ENCODE data around the gene FBXW7. TPM values are rescaled to one million over a fixed set of nuclear protein-coding genes. Genes with fewer than 3 reads are reported as not detected.

FBXW7 gene
- total and polyA plus RNA-seq, 2 of the 13 experiments (the other 11 are each of a cell fraction or from before 2014, with no cell fraction given): 5.0 to 40.9 TPM

DNA sequence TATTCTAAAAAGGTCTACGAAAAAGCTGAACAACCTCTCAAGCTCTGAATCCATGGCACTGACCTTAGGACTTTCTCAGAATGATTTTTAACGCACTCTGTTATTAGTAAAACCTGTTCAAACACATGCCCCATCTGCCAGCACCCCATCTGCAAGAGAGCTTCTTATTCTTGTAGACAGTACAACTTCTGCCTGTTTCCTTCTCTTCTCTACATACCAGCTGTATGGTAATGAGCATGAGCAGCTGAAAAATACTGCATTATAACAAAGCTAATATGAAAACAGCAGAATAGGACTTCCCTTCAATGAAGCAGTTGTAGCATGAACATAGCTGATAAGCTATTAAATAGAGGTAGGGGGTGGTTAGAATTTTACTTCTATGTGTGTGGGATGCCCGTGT, 167.9 kb downstream of the FBXW7 start:
- ChIA-PET POLR2A (no interaction called here), CTCF (ENCODE audit: low intra/inter-chr PET ratio, low total read pairs) (no interaction called here)
- no peak for FAIRE-seq
- Histone ChIP-seq H3K9me3 (ENCODE audit: low read length) (no peaks in the 10 kb centered on the region), H3K36me3 (replicated peaks in 1 of 2; ENCODE audit: control insufficient read depth in 1 of 2, insufficient read depth in 2 of 2, low read length in 2 of 2) (no peaks in the 10 kb centered on the region), H3K4me1 (ENCODE audit: insufficient read depth, low read length) (no peaks in the 10 kb centered on the region), H3K27me3 (ENCODE audit: control insufficient read depth in 1 of 2, insufficient read depth in 2 of 2, low read length in 2 of 2) (no peaks in the 10 kb centered on the region), H3K4me3 (replicated peaks in 1 of 3; ENCODE audit: insufficient read depth in 1 of 3, low read depth in 2 of 3, low read length in 3 of 3) (no peak overlapping the region), H4K20me1 (ENCODE audit: insufficient read depth, low read length) (no peaks in the 10 kb centered on the region), H3K9ac (ENCODE audit: insufficient read depth, low read depth, low read length) (no peak overlapping the region), H3K4me2 (ENCODE audit: low read depth, low read length) (no peak overlapping the region), H3K27ac (ENCODE audit: extremely low read length, insufficient read depth, low read length) (no peak overlapping the region), H2AFZ (ENCODE audit: low read length) (no peak overlapping the region), H3K79me2 (ENCODE audit: insufficient read depth, low read length) (no peaks in the 10 kb centered on the region)
- in situ Hi-C loops (cut with HindIII; ENCODE audit: extremely low pct_ligation_motif_present, low pct_unique_long_range_greater_than_20kb) (no loop called here), intact Hi-C loops (cut with micrococcal nuclease; ENCODE audit: unreplicated experiment) (no loop called here)
- no TSS peak for BruUV-seq (replicated peaks)
- TF ChIP-seq, protein P1, sequence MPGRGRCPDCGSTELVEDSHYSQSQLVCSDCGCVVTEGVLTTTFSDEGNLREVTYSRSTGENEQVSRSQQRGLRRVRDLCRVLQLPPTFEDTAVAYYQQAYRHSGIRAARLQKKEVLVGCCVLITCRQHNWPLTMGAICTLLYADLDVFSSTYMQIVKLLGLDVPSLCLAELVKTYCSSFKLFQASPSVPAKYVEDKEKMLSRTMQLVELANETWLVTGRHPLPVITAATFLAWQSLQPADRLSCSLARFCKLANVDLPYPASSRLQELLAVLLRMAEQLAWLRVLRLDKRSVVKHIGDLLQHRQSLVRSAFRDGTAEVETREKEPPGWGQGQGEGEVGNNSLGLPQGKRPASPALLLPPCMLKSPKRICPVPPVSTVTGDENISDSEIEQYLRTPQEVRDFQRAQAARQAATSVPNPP (CRISPR knock-in tag; IDR thresholded peaks at IDR 0.05): no peak
- TF ChIP-seq MED13 (CRISPR knock-in tag; IDR thresholded peaks at IDR 0.05) (no peak), KLF6 (CRISPR knock-in tag; IDR thresholded peaks at IDR 0.05) (no peak), CBFB (CRISPR knock-in tag; IDR thresholded peaks at IDR 0.05) (no peak), NFKBIZ (CRISPR knock-in tag; IDR thresholded peaks at IDR 0.05) (no peak)
- no peak for DNase-seq (ENCODE audit: low spot score)
- no peak for ATAC-seq
- 89% methylated on average over 3 of the region's 3 CpGs for WGBS (ENCODE audit: low lambda C conversion rate)

DNA sequence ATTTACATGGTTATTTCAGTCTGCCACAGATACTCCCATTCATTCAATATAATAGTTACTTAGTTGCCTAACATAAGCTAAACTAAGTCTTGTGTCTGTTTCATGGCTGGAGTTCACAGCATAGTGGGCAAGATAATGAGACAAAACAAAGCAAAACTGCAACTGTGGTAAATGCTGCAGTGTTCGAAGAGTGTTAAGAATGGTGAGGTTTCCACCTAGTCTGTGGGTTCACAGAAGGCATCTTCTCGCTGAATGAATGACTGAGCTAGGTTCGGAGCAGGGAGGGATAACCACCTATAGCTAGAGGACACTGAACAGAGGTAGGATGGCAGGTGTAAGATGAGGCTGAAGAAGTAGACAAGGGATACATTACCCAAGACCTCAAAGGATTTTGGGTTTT, 171.0 kb downstream of the FBXW7 start:
- no peak for TF ChIP-seq ZEB1 (IDR thresholded peaks at IDR 0.05; ENCODE audit: insufficient replicate concordance, low read depth)
- no peak for TF ChIP-seq GZF1 (CRISPR knock-in tag; IDR thresholded peaks at IDR 0.05)
- no peak for TF ChIP-seq ZNF839 (CRISPR knock-in tag; IDR thresholded peaks at IDR 0.05; ENCODE audit: borderline replicate concordance)
- TF ChIP-seq ZNF660 (CRISPR knock-in tag; IDR thresholded peaks at IDR 0.05; ENCODE audit: borderline replicate concordance, low read depth): no peak
- TF ChIP-seq, protein P2, sequence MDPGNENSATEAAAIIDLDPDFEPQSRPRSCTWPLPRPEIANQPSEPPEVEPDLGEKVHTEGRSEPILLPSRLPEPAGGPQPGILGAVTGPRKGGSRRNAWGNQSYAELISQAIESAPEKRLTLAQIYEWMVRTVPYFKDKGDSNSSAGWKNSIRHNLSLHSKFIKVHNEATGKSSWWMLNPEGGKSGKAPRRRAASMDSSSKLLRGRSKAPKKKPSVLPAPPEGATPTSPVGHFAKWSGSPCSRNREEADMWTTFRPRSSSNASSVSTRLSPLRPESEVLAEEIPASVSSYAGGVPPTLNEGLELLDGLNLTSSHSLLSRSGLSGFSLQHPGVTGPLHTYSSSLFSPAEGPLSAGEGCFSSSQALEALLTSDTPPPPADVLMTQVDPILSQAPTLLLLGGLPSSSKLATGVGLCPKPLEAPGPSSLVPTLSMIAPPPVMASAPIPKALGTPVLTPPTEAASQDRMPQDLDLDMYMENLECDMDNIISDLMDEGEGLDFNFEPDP (CRISPR knock-in tag; conservative IDR thresholded peaks at IDR 0.05): no peak
- H3K9ac ChIP-seq (ENCODE audit: insufficient read depth, low read depth, low read length): no peak overlapping the region
- WGBS (ENCODE audit: low lambda C conversion rate): 95% methylated on average over 3 of the region's 3 CpGs
- in situ Hi-C loops (cut with HindIII; ENCODE audit: extremely low pct_ligation_motif_present, low pct_unique_long_range_greater_than_20kb): no loop called here
- H3K9me3 ChIP-seq (ENCODE audit: low read length): no peaks in the 10 kb centered on the region
- POLR2A ChIA-PET: no interaction called here
- no peaks in the 10 kb centered on the region for H3K36me3 ChIP-seq (replicated peaks in 1 of 2; ENCODE audit: control insufficient read depth in 1 of 2, insufficient read depth in 2 of 2, low read length in 2 of 2)
- DNase-seq (ENCODE audit: low spot score): no peak
- H3K27me3 ChIP-seq (ENCODE audit: control insufficient read depth in 1 of 2, insufficient read depth in 2 of 2, low read length in 2 of 2): no peaks in the 10 kb centered on the region
- H3K27ac ChIP-seq (ENCODE audit: extremely low read length, insufficient read depth, low read length): no peak overlapping the region
- no peaks in the 10 kb centered on the region for H3K79me2 ChIP-seq (ENCODE audit: insufficient read depth, low read length)
- no TSS peak for BruUV-seq (replicated peaks)
- CTCF ChIA-PET (ENCODE audit: low intra/inter-chr PET ratio, low total read pairs): no interaction called here
- H4K20me1 ChIP-seq (ENCODE audit: insufficient read depth, low read length): no peaks in the 10 kb centered on the region
- no peak for ATAC-seq
- H2AFZ ChIP-seq (ENCODE audit: low read length): no peak overlapping the region
- no peak overlapping the region for H3K4me2 ChIP-seq (ENCODE audit: low read depth, low read length)
- intact Hi-C loops (cut with micrococcal nuclease; ENCODE audit: unreplicated experiment): no loop called here
- no peak overlapping the region for H3K4me3 ChIP-seq (replicated peaks in 1 of 3; ENCODE audit: insufficient read depth in 1 of 3, low read depth in 2 of 3, low read length in 3 of 3)
- FAIRE-seq: no peak
- no peaks in the 10 kb centered on the region for H3K4me1 ChIP-seq (ENCODE audit: insufficient read depth, low read length)

Data from HepG2 (cell line).